Bronchus fibroblast of lung (primary cell): ENCODE data around the gene COL16A1. TPM values are rescaled to one million over a fixed set of nuclear protein-coding genes. Genes with fewer than 3 reads are reported as not detected.

Experiments used
- total RNA-seq: library from RNA; depleted of rRNA; stranded (reverse); fragments of >200 nt; gene quantifications from 2 replicates; pipeline ENCODE4 v1.2.3, GENCODE V29; 2015

The COL16A1 gene
- total RNA-seq = 31.4 and 39.8 TPM in 2 replicates

GRCh38 chr1:31703431-31704270 is at the start of gene COL16A1:
Gene COL16A1, minus strand, starts transcription at chr1:31704017. Its CDS starts 1,824 bp downstream, at chr1:31702193.

GRCh38 chr1:31644560-31645273 is 59.1 kb downstream of the COL16A1 start, which contains the start of gene PEF1:
Gene PEF1, minus strand, starts transcription at chr1:31644876. Its CDS starts 12 bp downstream, at chr1:31644864.

DNA sequence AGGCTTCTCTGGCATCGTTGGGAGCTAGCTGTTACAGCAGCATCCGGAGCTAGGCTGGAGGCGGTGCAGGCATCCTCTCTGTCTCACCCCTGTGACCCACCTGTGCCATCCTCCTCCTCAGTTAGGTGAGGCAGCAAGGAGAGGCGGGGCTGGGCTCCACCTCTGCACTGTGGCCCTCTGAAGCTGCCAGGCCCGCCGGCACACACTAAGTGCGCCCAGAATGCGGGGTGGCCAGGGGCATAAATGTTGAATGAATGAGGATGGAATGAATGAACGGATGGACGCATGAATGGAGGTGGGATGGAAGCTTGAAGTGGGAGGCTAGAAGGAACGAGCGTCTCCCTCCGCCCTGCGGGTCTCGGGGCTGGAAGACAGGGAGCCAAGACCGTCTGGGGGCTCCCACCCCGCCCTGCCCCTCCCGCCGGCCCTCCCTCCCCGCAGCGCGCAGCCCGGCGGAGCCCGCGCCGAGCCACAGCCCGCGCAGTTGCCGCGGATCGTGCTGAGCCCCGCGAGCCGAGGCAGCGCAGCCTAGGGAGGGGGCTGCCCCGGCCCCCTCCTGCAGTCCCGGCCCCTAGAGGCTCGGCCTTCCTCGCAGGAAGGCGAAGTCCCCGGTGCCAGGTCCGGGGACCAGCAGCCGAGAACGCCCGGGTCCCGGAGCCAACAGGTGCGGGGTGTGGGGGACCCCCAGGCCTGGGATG is 86.5 kb downstream of the COL16A1 start, which contains the start of gene HCRTR1:
TSS of gene HCRTR1 (plus strand) at position 472 of the 698 bp plus-strand sequence. CDS start 1,504 bp downstream, outside the sequence.

Other genes with a start within 250 kb of the COL16A1 start
- gene TINAGL1, start 127.5 kb downstream of the COL16A1 start, total RNA-seq = 2.8 and 3.7 TPM in 2 replicates
- not detected in 2 replicates for gene HCRTR1, start 86.3 kb downstream of the COL16A1 start, total RNA-seq
- gene PEF1, start 59.1 kb downstream of the COL16A1 start, total RNA-seq = 93.5 and 94.3 TPM in 2 replicates
- gene ADGRB2, start 60.3 kb upstream of the COL16A1 start, total RNA-seq = 5.2 and 5.9 TPM in 2 replicates
- 29.9 and 35.1 TPM in 2 replicates for gene SPOCD1, start 112.0 kb upstream of the COL16A1 start, total RNA-seq
- 163 and 212 TPM in 2 replicates for gene PTP4A2, start 234.4 kb upstream of the COL16A1 start, total RNA-seq